Measurements from ENCODE around the gene C4BPA. TPM values are rescaled to one million over a fixed set of nuclear protein-coding genes. Genes with fewer than 3 reads are reported as not detected.

Gene C4BPA
- total and polyA plus RNA-seq, 2 of the 8 experiments (the other 6 are each of a cell fraction or from before 2014, with no cell fraction given): not detected

DNA sequence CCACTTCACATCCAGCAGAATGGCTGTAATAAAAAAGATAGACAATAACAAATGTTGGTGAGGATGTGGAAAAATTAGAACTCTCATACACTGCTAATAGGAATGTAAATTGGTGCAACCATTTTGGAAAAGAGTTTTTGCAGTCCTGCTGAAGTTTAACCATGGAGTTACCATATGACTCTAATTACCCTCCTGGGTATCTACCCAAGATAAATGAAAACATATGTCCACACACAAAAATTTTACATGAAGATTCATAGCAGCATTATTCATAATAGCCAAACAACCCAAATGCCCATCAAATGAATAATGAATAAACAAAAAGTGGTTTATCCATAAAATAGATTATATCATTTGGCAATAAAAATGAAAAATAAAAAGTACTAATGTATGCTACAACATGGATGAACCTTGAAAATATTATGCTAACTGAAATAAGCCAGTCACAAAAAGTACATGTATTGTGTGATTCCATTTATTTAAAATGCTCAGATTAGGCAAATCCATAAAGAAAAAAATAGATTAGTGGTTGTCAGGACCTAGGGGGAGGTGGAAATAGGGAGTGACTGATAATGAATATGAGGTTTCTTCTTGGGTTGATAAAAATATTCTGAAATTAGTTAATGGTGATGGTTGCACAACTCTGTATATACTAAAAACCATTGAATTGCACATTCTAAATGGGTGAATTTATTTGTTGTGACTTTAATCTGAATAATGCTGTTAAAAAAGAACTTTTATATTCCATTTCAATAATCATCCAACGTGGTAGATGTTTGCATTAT lies 26.4 kb downstream of the C4BPA start (continued):
- TF ChIP-seq PHF8 (conservative IDR thresholded peaks at IDR 0.05; ENCODE audit: low read depth, low read length): no peak
- TF ChIP-seq JUN (IDR thresholded peaks at IDR 0.05; ENCODE audit: low read depth, low read length): no peak
- no peak for TF ChIP-seq KDM5A (IDR thresholded peaks at IDR 0.05; ENCODE audit: low read length)
- TF ChIP-seq E2F6 (IDR thresholded peaks at IDR 0.05): no peak
